ENCODE measurements around the gene ZDHHC3.

DNA sequence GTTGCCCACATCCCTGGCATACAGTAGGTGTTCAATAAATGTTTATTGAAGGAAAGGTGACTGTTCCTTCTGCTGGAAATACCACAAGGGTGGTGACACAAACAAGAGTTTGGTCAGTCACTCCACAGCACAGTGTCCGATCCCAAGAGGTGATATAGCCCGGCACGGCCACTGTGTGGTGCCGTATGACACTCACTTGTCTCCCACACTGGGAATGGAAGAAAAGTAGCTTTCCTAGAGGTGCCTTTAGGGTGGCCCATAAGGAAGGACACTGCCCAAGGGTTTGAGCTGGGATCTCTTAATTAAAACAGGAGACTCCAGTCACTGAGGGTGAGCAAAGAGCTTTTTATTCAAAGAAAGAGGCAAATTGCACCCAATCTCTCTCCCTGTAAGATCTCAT, 61.0 kb downstream of the ZDHHC3 start:
- TF ChIP-seq, protein P1, sequence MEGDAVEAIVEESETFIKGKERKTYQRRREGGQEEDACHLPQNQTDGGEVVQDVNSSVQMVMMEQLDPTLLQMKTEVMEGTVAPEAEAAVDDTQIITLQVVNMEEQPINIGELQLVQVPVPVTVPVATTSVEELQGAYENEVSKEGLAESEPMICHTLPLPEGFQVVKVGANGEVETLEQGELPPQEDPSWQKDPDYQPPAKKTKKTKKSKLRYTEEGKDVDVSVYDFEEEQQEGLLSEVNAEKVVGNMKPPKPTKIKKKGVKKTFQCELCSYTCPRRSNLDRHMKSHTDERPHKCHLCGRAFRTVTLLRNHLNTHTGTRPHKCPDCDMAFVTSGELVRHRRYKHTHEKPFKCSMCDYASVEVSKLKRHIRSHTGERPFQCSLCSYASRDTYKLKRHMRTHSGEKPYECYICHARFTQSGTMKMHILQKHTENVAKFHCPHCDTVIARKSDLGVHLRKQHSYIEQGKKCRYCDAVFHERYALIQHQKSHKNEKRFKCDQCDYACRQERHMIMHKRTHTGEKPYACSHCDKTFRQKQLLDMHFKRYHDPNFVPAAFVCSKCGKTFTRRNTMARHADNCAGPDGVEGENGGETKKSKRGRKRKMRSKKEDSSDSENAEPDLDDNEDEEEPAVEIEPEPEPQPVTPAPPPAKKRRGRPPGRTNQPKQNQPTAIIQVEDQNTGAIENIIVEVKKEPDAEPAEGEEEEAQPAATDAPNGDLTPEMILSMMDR (IDR thresholded peaks at IDR 0.05; ENCODE audit: low read depth, low read length, poor library complexity, severe bottlenecking): no peak
- TF ChIP-seq EZH2phosphoT487 (IDR thresholded peaks at IDR 0.05; ENCODE audit: borderline replicate concordance, low read length): no peak

Measured in DOHH2 (cell line).